NCI-H2196 (cell line): Measurements from ENCODE around the gene KRT37.
A peak's percentile ranks its signal among the peaks of the same experiment; 100 is the strongest.

Source experiments
- DNase-seq: peaks from one replicate; lab custom pipeline; 2025; ENCODE audit not compliant: unreplicated experiment; lab: John Stamatoyannopoulos, UW

Gene KRT37

GRCh38 chr17:41424111-41424635 lies at the start of gene KRT37:
Gene KRT37, minus strand, starts transcription at chr17:41424585. Its CDS starts 62 bp downstream, at chr17:41424523.
- no peak for DNase-seq

DNA sequence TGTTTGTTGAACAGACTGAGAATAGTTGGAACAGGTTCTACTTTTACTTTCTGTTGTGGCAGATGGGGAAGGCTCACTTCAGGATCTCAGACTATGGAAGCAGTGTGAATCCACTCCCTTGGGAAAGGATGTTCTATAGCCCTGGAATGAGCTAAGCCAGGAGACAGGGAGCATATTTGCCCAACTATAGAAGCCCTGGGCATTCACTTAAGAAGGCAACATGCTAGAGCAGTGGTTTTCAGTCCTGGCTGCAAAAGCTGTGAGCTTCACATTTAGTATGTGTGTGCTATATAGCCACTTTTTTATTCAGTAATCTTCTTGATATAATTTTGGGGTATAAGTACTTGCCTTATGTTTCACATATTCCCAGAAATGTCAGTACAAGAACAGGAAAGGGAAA lies 44.0 kb upstream of the KRT37 start:
- DNase-seq = no peak

DNA sequence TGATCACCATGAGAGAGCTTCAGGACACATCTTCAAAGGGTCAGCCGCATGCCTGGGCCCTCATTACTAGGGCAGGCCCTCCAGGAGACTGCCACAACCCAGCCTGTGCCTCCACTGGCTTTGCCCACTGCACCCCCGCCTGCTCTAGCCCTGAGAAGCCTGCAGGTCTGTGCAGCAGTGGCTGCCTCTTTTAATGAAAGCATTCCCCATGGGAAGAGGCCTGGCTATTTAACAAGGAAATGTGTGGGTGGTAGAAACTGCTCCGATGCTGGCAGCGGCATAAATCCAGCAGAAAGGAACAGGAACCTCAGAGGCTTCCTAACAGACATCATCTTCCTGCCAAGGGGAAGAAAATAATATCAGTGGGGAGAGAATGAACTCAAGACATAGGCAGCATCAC lies 43.2 kb upstream of the KRT37 start:
- DNase-seq = no peak

- no peak for DNase-seq
These were observed 42.6 kb upstream of the KRT37 start, which contains the start of gene KRT32 for GRCh38 chr17:41466988-41467387. Gene KRT32, minus strand, starts transcription at chr17:41467386. Its CDS starts 61 bp downstream, at chr17:41467325.

DNA sequence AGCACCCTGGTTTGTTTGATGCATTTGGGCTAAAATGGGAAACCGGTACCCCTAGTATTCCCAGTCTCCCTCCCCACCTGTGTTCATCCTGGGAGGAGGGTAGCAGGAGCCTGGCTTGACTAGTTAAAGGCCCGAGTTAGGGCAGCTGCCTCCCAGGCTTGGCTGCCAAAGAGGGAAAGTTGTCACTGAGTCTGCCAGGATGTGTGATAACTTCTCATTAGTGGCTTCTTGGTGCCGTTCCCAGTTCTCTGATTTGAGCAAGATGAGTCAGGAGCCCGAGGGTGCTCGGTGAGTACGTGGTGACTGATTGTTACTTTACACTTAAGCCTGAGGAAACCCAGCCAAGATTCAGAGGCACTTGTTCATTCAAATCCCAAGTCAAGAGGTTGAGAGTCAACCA lies 40.3 kb upstream of the KRT37 start:
- DNase-seq = peak; percentile 57

GRCh38 chr17:41464173-41464572 lies 39.8 kb upstream of the KRT37 start:
- no peak for DNase-seq

GRCh38 chr17:41463746-41464145 lies 39.4 kb upstream of the KRT37 start:
- DNase-seq = no peak

- DNase-seq = no peak
These were observed 38.3 kb upstream of the KRT37 start for GRCh38 chr17:41462705-41463104.

DNA sequence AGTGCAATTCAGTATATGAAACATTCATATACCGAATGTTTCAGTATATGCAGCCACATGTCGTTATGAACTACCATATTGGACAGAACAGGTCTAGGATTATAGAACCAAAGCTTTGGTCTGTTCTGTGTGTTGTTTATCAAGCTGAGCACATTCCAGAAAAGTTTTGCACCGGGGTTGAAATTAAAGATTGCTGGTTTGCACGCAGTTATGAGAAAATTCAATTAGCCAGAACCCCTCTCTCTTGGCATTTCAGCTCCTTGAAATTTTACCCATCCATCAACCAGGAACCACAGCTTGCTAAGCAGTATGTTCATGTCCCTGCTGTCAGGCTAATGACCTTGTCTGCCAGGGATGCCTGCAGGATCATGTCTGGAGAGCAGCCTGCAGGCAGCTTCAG lies 33.3 kb upstream of the KRT37 start:
- no peak for DNase-seq

GRCh38 chr17:41456204-41456603 lies 31.8 kb upstream of the KRT37 start:
- no peak for DNase-seq

DNA sequence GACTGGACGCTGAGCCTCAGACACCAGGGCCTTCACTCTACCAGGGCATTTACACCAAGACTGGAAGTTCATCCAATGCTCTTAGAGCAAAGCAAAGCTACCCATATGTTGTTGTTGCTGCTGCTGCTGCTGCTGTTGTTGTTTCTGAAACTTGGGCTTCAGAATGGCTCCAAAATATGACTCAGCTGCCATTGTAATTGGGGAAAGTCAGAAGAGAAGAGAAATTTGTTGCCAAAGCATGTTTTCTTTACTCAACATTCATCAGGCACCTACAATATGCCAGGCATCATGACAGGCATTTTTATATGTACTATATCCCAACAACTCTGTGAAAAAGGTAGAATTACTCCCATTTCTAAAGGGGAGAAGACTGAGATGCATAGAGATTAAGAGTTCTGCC lies 30.9 kb upstream of the KRT37 start:
- no peak for DNase-seq

DNA sequence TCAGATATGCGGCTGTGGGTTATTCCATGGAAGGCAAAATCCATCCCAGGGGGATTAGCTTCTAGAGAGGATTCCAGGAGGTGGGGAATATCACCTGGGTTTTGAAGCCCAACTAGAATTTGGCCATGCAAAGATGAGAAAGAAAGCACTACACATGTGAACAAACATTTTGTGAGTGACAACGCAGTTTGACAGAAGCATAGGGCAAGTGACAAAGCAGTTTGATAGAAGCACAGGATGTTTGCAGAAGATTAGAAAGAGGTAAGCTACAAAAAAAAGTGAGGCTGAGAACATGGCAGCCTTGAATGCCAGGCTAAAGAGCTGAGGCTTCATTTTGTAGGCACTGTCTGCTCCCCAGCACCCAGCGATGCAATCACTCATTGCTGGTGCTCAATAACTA lies 28.7 kb upstream of the KRT37 start:
- no peak for DNase-seq

- no peak for DNase-seq
These were observed 27.9 kb upstream of the KRT37 start for GRCh38 chr17:41452281-41452680.

GRCh38 chr17:41451154-41451728 lies 26.9 kb upstream of the KRT37 start:
- no peak for DNase-seq

GRCh38 chr17:41449008-41449407 lies 24.6 kb upstream of the KRT37 start:
- DNase-seq = no peak

DNA sequence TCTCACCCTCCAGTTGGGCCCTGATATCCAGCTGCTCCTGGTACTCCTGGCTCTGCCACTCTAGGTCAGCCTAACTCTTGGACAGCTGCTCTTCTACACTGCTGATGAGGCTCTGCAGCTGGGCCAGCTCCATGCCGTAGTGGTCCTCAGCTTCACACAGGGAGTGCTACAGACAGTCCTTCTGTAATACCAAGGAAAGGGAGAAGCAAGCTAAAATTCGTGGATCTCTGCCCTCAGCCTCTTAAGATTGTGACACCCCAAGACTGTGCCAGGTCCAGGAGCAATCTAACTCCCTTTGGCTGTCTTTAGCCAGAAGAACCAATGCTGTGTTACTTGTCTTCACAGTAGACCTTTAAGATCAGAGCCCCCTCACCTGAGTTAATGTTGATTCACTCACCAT lies 24.1 kb upstream of the KRT37 start:
- no peak for DNase-seq

GRCh38 chr17:41446806-41447205 lies 22.4 kb upstream of the KRT37 start:
- no peak for DNase-seq

DNA sequence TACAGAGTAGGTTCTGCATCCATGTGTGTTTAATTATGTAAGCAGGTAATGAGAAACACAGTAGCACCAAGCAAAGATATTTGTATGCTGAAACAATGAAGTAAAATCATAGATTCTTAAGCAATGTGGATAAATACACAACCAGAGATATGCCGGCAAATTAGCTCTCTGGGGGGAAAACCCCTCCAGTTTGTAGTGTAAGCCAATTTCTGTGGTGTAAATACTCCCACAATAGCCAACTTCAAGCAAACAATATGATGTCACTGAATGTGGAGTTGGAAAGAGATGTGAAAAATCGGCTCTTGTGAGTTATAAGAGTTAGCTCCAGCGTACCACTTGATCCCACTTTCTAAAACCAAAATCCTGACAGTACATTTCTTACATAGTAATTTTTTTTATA lies 20.3 kb upstream of the KRT37 start:
- no peak for DNase-seq

DNA sequence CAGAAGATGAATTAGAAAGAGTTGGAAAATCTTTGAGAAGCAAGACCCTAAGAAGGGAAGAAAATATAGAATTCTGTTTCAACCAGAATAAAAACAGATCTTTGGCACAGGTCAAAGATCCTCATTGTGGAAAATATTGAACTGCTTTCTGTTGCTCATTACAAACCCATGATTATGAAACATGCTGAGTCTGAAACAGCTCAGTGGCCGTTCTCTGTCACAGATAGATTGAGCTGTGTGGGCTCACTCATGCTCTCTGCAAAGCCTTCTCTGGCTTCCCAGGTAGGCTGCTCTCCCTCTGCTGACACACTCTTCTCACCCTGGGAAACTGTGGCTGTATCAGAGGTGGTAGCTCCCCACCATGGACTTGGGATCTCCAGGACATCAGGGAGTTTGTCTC lies 19.8 kb upstream of the KRT37 start:
- DNase-seq = no peak

DNA sequence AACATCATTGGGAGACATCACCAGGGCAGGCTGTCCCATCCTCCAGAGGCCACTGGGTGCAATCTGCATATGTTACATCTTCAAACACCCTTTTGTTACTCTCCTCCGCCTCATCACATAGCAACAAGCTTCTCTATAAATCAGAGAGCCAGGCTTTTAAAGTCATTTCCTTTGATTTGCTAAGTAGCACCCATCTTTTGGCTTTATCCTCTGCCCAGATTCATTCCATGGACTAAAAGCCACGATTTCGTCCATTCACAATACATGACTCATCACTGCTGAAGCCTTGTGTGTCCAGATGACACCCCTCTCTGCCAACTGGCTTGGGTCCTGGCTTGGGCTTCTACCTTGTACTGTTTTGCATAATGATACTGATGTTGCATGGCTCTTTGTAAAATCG lies 18.4 kb upstream of the KRT37 start:
- DNase-seq = no peak

DNA sequence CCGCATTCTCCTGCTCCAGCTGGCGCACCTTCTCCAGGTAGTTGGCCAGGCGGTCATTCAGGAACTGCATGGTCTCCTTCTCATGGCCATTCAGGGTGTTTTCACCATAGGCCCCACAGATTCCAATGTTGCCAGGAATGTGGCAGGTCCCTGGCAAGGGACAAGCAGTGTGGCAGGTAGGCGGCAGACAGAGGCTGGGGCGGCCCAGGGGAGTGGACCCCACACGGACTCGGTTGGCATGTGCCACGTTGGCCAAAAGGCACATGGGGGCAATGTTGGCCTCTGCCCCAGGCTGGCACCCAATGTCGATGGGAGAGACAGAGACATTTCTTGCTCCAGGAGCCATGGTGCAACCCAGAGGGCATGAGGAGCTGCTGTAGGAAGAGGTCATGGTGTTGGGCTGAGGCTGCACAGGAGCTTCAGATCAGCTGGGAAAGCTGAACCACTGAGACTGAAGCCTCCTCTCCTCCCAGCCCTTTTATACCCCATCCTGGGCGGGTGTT lies 16.2 kb upstream of the KRT37 start, which contains the start of gene KRT38:
Gene KRT38, minus strand, starts transcription at position 453 of the 503 bp plus-strand sequence. Its CDS starts 62 bp downstream, at position 391.
- DNase-seq = no peak

- DNase-seq = no peak
These were observed 15.0 kb upstream of the KRT37 start for GRCh38 chr17:41439375-41439774.

DNA sequence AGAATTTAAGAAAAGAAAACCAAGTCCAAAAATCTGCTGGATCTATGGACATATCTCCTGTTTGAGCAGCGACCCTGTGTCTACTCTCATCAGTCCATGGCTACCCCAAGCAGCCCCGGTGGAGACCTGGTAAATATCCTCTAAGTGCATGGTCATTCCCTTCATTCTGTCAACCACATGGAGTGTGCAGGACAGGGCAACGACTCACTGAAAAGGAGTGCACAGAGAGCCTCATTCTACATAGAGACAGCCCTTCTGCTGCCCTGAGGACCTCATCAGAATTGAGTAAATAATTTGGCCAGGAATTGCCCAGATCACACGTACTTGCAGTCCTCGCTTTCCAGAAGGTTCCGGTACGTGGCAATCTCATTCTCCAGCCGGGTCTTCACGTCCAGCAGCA lies 13.4 kb upstream of the KRT37 start:
- no peak for DNase-seq
